ENCODE data around the gene TRAPPC14.

DNA sequence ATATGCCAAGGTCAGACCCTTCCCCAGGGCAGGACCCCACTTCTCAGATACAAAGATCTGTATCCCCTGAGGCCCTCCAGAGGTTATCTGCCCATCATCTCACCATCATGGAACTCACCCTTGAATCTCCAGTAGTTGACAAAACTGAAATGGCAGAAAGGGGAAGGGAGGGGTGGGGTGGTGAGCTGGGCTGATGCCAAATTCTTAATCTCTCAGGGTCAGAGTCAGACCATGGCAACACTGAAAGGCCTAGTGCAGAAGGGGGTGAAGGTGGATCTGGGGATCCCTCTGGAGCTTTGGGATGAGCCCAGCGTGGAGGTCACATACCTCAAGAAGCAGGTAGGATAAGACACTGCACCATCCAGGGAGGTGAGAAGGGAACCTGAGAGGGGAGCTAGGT lies 36.0 kb downstream of the TRAPPC14 start:
- TF ChIP-seq, protein P1, sequence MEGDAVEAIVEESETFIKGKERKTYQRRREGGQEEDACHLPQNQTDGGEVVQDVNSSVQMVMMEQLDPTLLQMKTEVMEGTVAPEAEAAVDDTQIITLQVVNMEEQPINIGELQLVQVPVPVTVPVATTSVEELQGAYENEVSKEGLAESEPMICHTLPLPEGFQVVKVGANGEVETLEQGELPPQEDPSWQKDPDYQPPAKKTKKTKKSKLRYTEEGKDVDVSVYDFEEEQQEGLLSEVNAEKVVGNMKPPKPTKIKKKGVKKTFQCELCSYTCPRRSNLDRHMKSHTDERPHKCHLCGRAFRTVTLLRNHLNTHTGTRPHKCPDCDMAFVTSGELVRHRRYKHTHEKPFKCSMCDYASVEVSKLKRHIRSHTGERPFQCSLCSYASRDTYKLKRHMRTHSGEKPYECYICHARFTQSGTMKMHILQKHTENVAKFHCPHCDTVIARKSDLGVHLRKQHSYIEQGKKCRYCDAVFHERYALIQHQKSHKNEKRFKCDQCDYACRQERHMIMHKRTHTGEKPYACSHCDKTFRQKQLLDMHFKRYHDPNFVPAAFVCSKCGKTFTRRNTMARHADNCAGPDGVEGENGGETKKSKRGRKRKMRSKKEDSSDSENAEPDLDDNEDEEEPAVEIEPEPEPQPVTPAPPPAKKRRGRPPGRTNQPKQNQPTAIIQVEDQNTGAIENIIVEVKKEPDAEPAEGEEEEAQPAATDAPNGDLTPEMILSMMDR (IDR thresholded peaks at IDR 0.05) = no peak
- TF ChIP-seq, protein P2, sequence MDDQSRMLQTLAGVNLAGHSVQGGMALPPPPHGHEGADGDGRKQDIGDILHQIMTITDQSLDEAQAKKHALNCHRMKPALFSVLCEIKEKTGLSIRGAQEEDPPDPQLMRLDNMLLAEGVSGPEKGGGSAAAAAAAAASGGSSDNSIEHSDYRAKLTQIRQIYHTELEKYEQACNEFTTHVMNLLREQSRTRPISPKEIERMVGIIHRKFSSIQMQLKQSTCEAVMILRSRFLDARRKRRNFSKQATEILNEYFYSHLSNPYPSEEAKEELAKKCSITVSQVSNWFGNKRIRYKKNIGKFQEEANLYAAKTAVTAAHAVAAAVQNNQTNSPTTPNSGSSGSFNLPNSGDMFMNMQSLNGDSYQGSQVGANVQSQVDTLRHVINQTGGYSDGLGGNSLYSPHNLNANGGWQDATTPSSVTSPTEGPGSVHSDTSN (IDR thresholded peaks at IDR 0.05) = no peak
- TF ChIP-seq FOSL2 (IDR thresholded peaks at IDR 0.05; ENCODE audit: borderline replicate concordance, low read depth) (no peak), TCF12 (IDR thresholded peaks at IDR 0.05) (no peak), JUND (IDR thresholded peaks at IDR 0.05) (no peak), EP300 (IDR thresholded peaks at IDR 0.05; ENCODE audit: borderline replicate concordance in 1 of 2, low read depth in 1 of 2, low read length in 1 of 2) (no peak), RFX5 (IDR thresholded peaks at IDR 0.05; ENCODE audit: low read length) (no peak)
